HepG2 (cell line): Measurements from ENCODE around the gene NREP. TPM values are rescaled to one million over a fixed set of nuclear protein-coding genes. Genes with fewer than 3 reads are reported as not detected.

Source experiments
- ATAC-seq: fragments of 200-7000 bp; cut with Tn5 transposase; 3 replicates; pipeline ENCODE4 v1.9.1; 2020; ENCODE audit warnings: mild to moderate bottlenecking, moderate library complexity
- BruUV-seq: library from RNA; stranded (reverse); fragments of 400-500 nt; replicated peaks from 2 replicates; lab custom pipeline; 2021; lab: Mats Ljungman, UMichigan
- CTCF ChIA-PET: fragments of 300-600 bp; formaldehyde crosslinking; extraction: SDS; loops from one replicate; lab custom pipeline; 2021; ENCODE audit warnings: low total read pairs, inconsistent platforms, low intra/inter-chr PET ratio; lab: Yijun Ruan, JAX
- POLR2A ChIA-PET: fragments of 350-600 bp; sonication (Branson Sonifier 250); formaldehyde crosslinking; loops from one replicate; lab custom pipeline; 2020; ENCODE audit warnings: antibody characterized with exemption, inconsistent platforms; lab: Yijun Ruan, JAX
- DNase-seq: peaks from one replicate; pipeline ENCODE4 v3.0.0-alpha.2; 2015; ENCODE audit warnings: low spot score
- FAIRE-seq: peaks from 3 replicates; lab custom pipeline; 2011; peaks lifted over from hg19 to GRCh38; lab: Jason Lieb, UNC
- H2AFZ ChIP-seq: one replicate; pipeline ENCODE4 v1.6.1; 2011; ENCODE audit warnings: low read length, inconsistent platforms
- H3K27ac ChIP-seq: fragments of 300-600 bp; 3 replicates; pipeline ENCODE4 v1.8.0; 2011; ENCODE audit warnings: mixed run types, mild to moderate bottlenecking, mixed read lengths, low read length, inconsistent platforms; ENCODE audit not compliant: insufficient read depth; ENCODE audit errors: extremely low read length
- H3K27me3 ChIP-seq, 2 experiments: fragments of 200-600 bp in 1 of 2; 2 replicates in 1 of 2; 3 replicates in 1 of 2; pipeline versions ENCODE4 v1.6.0 to v1.8.0; 2011; ENCODE audit warnings: low read length in 2 of 2, mild to moderate bottlenecking in 2 of 2, moderate library complexity in 2 of 2, inconsistent platforms in 1 of 2; ENCODE audit not compliant: insufficient read depth in 2 of 2, control insufficient read depth in 1 of 2
- H3K36me3 ChIP-seq, 2 experiments: fragments of 200-600 bp in 1 of 2; replicated peaks in 1 of 2; 2 replicates in 1 of 2; 3 replicates in 1 of 2; pipeline versions ENCODE4 v1.5.1 to v1.8.0; 2011; ENCODE audit warnings: low read length in 2 of 2, inconsistent platforms in 1 of 2; ENCODE audit not compliant: insufficient read depth in 2 of 2, control insufficient read depth in 1 of 2
- H3K4me1 ChIP-seq: 2 replicates; pipeline ENCODE4 v1.5.1; 2012; ENCODE audit warnings: low read length, inconsistent platforms; ENCODE audit not compliant: insufficient read depth
- H3K4me2 ChIP-seq: 2 replicates; pipeline ENCODE4 v1.6.0; 2011; ENCODE audit warnings: low read depth, low read length, inconsistent platforms
- H3K4me3 ChIP-seq, 3 experiments: fragments of 200-600 bp in 1 of 3; sonication (generic), shearing (Covaris generic) in 1 of 3; replicated peaks in 1 of 3; 2 replicates each; pipeline ENCODE4 v1.5.1; 2011 to 2016; ENCODE audit warnings: low read length in 3 of 3, inconsistent platforms in 2 of 3, low read depth in 2 of 3, mild to moderate bottlenecking in 2 of 3, control low read depth in 1 of 3, mixed read lengths in 1 of 3; ENCODE audit not compliant: insufficient read depth in 1 of 3
- H3K79me2 ChIP-seq: one replicate; pipeline ENCODE4 v1.6.1; 2011; ENCODE audit warnings: low read length, inconsistent platforms; ENCODE audit not compliant: insufficient read depth
- H3K9ac ChIP-seq: 2 replicates; pipeline ENCODE4 v1.6.0; 2011; ENCODE audit warnings: mild to moderate bottlenecking, low read depth, low read length, inconsistent platforms; ENCODE audit not compliant: insufficient read depth
- H3K9me3 ChIP-seq: 2 replicates; pipeline ENCODE4 v1.5.1; 2012; ENCODE audit warnings: mild to moderate bottlenecking, low read length
- H4K20me1 ChIP-seq: 2 replicates; pipeline ENCODE4 v1.6.0; 2011; ENCODE audit warnings: inconsistent platforms, mild to moderate bottlenecking, low read length, moderate library complexity; ENCODE audit not compliant: insufficient read depth
- HHEX ChIP-seq: IDR thresholded peaks from 2 replicates; pipeline ENCODE4 v1.6.1; 2016; ENCODE audit warnings: control low read depth
- HOXA5 ChIP-seq: sonication (generic); formaldehyde crosslinking; IDR thresholded peaks from 2 replicates; pipeline ENCODE4 v1.4.0; 2020; ENCODE audit warnings: missing genetic modification reagents
- KLF6 ChIP-seq: IDR thresholded peaks from 2 replicates; pipeline ENCODE4 v1.8.0; 2016; ENCODE audit warnings: missing biosample characterization, missing genetic modification reagents
- NR1H2 ChIP-seq: sonication (generic); formaldehyde crosslinking; IDR thresholded peaks from 2 replicates; pipeline ENCODE4 v1.8.1; 2022; ENCODE audit warnings: low read depth, missing genetic modification reagents, borderline replicate concordance
- TCF12 ChIP-seq, 2 experiments: fragments of 450-650 bp in 1 of 2; sonication (generic) in 1 of 2; formaldehyde crosslinking in 1 of 2; IDR thresholded peaks; 2 replicates each; pipeline versions ENCODE4 v1.6.1 to v1.8.0; 2017 to 2022; ENCODE audit warnings: antibody characterized with exemption in 1 of 2, mild to moderate bottlenecking in 1 of 2, missing genetic modification reagents in 1 of 2, moderate library complexity in 1 of 2
- TEAD2 ChIP-seq: sonication (generic); formaldehyde crosslinking; IDR thresholded peaks from 2 replicates; pipeline ENCODE4 v1.9.0; 2021; ENCODE audit warnings: missing genetic modification reagents
- ZMYM4 ChIP-seq: sonication (generic); formaldehyde crosslinking; IDR thresholded peaks from 2 replicates; pipeline ENCODE4 v1.8.1; 2023; ENCODE audit warnings: mild to moderate bottlenecking, missing genetic modification reagents
- ZNF10 ChIP-seq: sonication (generic); formaldehyde crosslinking; IDR thresholded peaks from 2 replicates; pipeline ENCODE4 v1.4.0; 2020; ENCODE audit warnings: mild to moderate bottlenecking, low read depth, missing genetic modification reagents, borderline replicate concordance
- ZNF782 ChIP-seq: sonication (generic); formaldehyde crosslinking; IDR thresholded peaks from 2 replicates; pipeline ENCODE4 v1.4.0; 2020; ENCODE audit warnings: missing genetic modification reagents, mild to moderate bottlenecking, borderline replicate concordance
- ZZZ3 ChIP-seq: sonication (generic); formaldehyde crosslinking; IDR thresholded peaks from 2 replicates; pipeline ENCODE4 v1.4.0; 2020; ENCODE audit warnings: missing genetic modification reagents, mild to moderate bottlenecking, borderline replicate concordance
- WGBS: methylation state at CpG from one replicate; pipeline ENCODE4 v1.1.6; 2017; ENCODE audit warnings: low lambda C conversion rate; 5-methylcytosine and 5-hydroxymethylcytosine counted together
- in situ Hi-C: cut with HindIII; loops from 2 replicates; pipeline ENCODE4 v1.10.0; 2017; ENCODE audit warnings: low pct_unique_long_range_greater_than_20kb; ENCODE audit not compliant: extremely low pct_ligation_motif_present
- intact Hi-C: fragments of 100-400 bp; cut with micrococcal nuclease; formaldehyde crosslinking; loops from one replicate; pipeline ENCODE4 v1.10.0; 2022; ENCODE audit not compliant: unreplicated experiment
- polyA plus RNA-seq, 8 experiments: library from polyadenylated mRNA; depleted of rRNA in 3 of 8; stranded (reverse) in 7 of 8; unstranded in 1 of 8; fragments of >200 nt; fragmentation: Illumina TruSeq in 4 of 8; extraction: Trizol in 4 of 8; gene quantifications; 2 replicates each; pipeline versions ENCODE4 v1.2.1 to v1.2.3, GENCODE V29; 2011 to 2016; ENCODE audit warnings: low read depth in 4 of 8, missing spikeins in 1 of 8, mixed read lengths in 1 of 8; ENCODE audit not compliant: insufficient read depth in 1 of 8
- total RNA-seq, 5 experiments: library from RNA; depleted of rRNA; stranded (reverse); fragments of >200 nt; fragmentation: Illumina TruSeq; extraction: Trizol; gene quantifications; 2 replicates each; pipeline ENCODE4 v1.2.3, GENCODE V29; 2016; ENCODE audit warnings: low read depth in 1 of 5
- TF ChIP-seq, protein P1 (sequence below): sonication (generic); formaldehyde crosslinking; conservative IDR thresholded peaks from 2 replicates; pipeline ENCODE4 v1.4.0; 2020; ENCODE audit warnings: missing genetic modification reagents
- TF ChIP-seq, protein P2 (sequence below): sonication (generic); formaldehyde crosslinking; IDR thresholded peaks from 2 replicates; pipeline ENCODE4 v1.4.0; 2020; ENCODE audit warnings: missing genetic modification reagents, mild to moderate bottlenecking, borderline replicate concordance
- TF ChIP-seq, protein P3 (sequence below): sonication (generic); formaldehyde crosslinking; IDR thresholded peaks from 2 replicates; pipeline ENCODE4 v1.5.1; 2020; ENCODE audit warnings: mild to moderate bottlenecking, missing genetic modification reagents, moderate library complexity

NREP gene
- total and polyA plus RNA-seq, 2 of the 13 experiments (the other 11 are each of a cell fraction or from before 2014, with no cell fraction given): 40.5 to 102 TPM

DNA sequence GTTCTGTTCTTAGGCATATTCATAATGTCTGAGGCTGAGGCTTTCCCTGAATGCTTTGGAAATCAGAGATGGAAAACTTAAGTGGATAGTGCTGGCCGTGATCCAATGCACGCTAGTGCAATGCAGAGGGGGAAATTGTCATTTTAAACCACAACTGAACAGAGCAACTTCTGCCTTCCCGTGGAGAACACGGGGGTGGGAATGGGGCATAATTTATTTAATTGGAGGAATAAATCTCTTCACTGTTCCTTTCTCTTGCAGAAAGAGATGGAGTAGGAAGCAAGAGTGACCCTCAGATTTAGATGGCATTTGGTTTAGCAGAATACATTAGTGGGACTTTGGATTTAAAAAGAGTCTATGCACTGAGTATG lies 22.9 kb upstream of the NREP start:
- no peaks in the 10 kb centered on the region for H4K20me1 ChIP-seq
- in situ Hi-C loops: no loop called here
- POLR2A ChIA-PET: no interaction called here
- H3K4me3 ChIP-seq: no peak overlapping the region
- intact Hi-C loops: no loop called here
- H3K79me2 ChIP-seq: no peaks in the 10 kb centered on the region
- no peak for TF ChIP-seq TEAD2 (CRISPR knock-in tag)
- TF ChIP-seq ZMYM4 (CRISPR knock-in tag): no peak
- TF ChIP-seq, protein P1, sequence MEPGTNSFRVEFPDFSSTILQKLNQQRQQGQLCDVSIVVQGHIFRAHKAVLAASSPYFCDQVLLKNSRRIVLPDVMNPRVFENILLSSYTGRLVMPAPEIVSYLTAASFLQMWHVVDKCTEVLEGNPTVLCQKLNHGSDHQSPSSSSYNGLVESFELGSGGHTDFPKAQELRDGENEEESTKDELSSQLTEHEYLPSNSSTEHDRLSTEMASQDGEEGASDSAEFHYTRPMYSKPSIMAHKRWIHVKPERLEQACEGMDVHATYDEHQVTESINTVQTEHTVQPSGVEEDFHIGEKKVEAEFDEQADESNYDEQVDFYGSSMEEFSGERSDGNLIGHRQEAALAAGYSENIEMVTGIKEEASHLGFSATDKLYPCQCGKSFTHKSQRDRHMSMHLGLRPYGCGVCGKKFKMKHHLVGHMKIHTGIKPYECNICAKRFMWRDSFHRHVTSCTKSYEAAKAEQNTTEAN: no peak
- TF ChIP-seq TCF12 (IDR thresholded peaks at IDR 0.05): no peak
- no peak for TF ChIP-seq TCF12 (CRISPR knock-in tag; IDR thresholded peaks at IDR 0.05)
- TF ChIP-seq NR1H2: no peak
- TF ChIP-seq, all 625 proteins: peak for 0
- Histone ChIP-seq H3K27me3 (0 out of 5 replicates have a peak, but pooled peaks cover 0 to 7% of the 10 kb centered on the region in 2 experiments), H2AFZ (no peak overlapping the region), H3K36me3 (no peaks in the 10 kb centered on the region), H3K9me3 (no peaks in the 10 kb centered on the region), H3K4me1 (peaks cover 24% of the 10 kb centered on the region), H3K9ac (no peak overlapping the region), H3K27ac (no peak overlapping the region), H3K4me2 (no peak overlapping the region)
- no TSS peak for BruUV-seq
- ATAC-seq (no peak), DNase-seq (no peak), FAIRE-seq (no peak)
- 19% methylated on average over 4 of the region's 4 CpGs for WGBS
- CTCF ChIA-PET: no interaction called here

DNA sequence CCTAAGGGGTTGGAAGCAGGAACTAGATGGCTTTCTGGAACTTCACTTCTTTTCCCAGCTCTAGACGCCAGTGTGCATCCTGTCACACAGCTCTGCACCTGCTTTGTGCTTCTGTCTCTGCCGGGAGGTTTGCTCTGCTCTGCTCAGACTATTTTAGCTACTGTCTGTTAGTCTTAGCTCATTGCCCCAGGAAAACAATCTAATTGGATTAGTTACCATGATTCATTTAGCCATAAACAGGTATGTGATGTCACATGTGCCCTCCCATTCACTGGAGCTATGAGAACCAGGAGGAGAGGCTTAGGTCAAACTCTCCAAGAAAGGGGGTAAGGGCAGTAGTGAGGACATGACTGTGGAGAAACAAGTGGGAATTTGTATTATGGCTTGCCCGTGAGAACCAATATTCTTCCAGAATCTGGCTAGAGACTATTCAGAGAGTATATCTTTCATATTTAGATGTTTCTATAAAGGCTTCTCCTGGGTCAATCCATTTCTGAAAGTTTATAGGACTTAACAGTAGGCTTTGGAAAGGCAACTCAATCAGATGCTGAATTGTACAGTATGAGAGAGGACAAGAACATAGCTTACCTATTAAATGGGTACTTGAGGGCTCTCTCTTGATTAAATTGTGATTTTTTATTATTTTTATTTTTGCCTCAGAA lies 22.4 kb upstream of the NREP start:
- no peaks in the 10 kb centered on the region for H4K20me1 ChIP-seq
- WGBS: 31% methylated on average over 3 of the region's 3 CpGs
- FAIRE-seq: no peak
- BruUV-seq: no TSS peak
- no peak for ATAC-seq
- H3K27me3 ChIP-seq: 0 out of 5 replicates have a peak, but pooled peaks cover 0 to 7% of the 10 kb centered on the region in 2 experiments
- H3K9ac ChIP-seq: no peak overlapping the region
- intact Hi-C loops: no loop called here
- POLR2A ChIA-PET: no interaction called here
- H3K4me3 ChIP-seq: no peak overlapping the region
- peaks cover 24% of the 10 kb centered on the region for H3K4me1 ChIP-seq
- H3K4me2 ChIP-seq: no peak overlapping the region
- DNase-seq: no peak
- no peak overlapping the region for H3K27ac ChIP-seq
- no peaks in the 10 kb centered on the region for H3K36me3 ChIP-seq
- H3K9me3 ChIP-seq: no peaks in the 10 kb centered on the region
- no peak overlapping the region for H2AFZ ChIP-seq
- no peaks in the 10 kb centered on the region for H3K79me2 ChIP-seq
- CTCF ChIA-PET: no interaction called here
- in situ Hi-C loops: no loop called here
- TF ChIP-seq, protein P2, sequence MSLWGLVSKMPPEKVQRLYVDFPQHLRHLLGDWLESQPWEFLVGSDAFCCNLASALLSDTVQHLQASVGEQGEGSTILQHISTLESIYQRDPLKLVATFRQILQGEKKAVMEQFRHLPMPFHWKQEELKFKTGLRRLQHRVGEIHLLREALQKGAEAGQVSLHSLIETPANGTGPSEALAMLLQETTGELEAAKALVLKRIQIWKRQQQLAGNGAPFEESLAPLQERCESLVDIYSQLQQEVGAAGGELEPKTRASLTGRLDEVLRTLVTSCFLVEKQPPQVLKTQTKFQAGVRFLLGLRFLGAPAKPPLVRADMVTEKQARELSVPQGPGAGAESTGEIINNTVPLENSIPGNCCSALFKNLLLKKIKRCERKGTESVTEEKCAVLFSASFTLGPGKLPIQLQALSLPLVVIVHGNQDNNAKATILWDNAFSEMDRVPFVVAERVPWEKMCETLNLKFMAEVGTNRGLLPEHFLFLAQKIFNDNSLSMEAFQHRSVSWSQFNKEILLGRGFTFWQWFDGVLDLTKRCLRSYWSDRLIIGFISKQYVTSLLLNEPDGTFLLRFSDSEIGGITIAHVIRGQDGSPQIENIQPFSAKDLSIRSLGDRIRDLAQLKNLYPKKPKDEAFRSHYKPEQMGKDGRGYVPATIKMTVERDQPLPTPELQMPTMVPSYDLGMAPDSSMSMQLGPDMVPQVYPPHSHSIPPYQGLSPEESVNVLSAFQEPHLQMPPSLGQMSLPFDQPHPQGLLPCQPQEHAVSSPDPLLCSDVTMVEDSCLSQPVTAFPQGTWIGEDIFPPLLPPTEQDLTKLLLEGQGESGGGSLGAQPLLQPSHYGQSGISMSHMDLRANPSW (CRISPR knock-in tag): no peak
- TF ChIP-seq KLF6 (CRISPR knock-in tag): no peak
- TF ChIP-seq ZZZ3 (CRISPR knock-in tag): no peak
- no peak for TF ChIP-seq HOXA5 (CRISPR knock-in tag)
- TF ChIP-seq, protein P3, sequence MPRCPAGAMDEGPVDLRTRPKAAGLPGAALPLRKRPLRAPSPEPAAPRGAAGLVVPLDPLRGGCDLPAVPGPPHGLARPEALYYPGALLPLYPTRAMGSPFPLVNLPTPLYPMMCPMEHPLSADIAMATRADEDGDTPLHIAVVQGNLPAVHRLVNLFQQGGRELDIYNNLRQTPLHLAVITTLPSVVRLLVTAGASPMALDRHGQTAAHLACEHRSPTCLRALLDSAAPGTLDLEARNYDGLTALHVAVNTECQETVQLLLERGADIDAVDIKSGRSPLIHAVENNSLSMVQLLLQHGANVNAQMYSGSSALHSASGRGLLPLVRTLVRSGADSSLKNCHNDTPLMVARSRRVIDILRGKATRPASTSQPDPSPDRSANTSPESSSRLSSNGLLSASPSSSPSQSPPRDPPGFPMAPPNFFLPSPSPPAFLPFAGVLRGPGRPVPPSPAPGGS (CRISPR knock-in tag): no peak
- no peak for TF ChIP-seq ZNF782
- no peak for TF ChIP-seq ZNF10 (CRISPR knock-in tag)
- no peak for TF ChIP-seq HHEX
